IPS-18a (cell line): ENCODE data around the gene POU3F2.

ENCODE experiments used
- H3K27ac ChIP-seq: one replicate; pipeline ENCODE4 v1.5.1; 2013; ENCODE audit warnings: low read length
- H3K27me3 ChIP-seq: one replicate; pipeline ENCODE4 v1.6.1; 2013; ENCODE audit warnings: mild to moderate bottlenecking, low read length; ENCODE audit not compliant: control insufficient read depth, insufficient read depth
- H3K36me3 ChIP-seq: one replicate; pipeline ENCODE4 v1.6.1; 2013; ENCODE audit warnings: low read depth, low read length; ENCODE audit not compliant: control insufficient read depth
- H3K4me1 ChIP-seq: one replicate; pipeline ENCODE4 v1.6.1; 2013; ENCODE audit warnings: low read depth, low read length; ENCODE audit not compliant: control insufficient read depth
- H3K4me3 ChIP-seq: one replicate; pipeline ENCODE4 v1.5.1; 2013; ENCODE audit warnings: low read length
- H3K9ac ChIP-seq: one replicate; pipeline ENCODE4 v1.6.1; 2013; ENCODE audit warnings: mild to moderate bottlenecking, low read length, moderate library complexity
- H3K9me3 ChIP-seq: one replicate; pipeline ENCODE4 v1.6.1; 2013; ENCODE audit warnings: low read depth, low read length; ENCODE audit not compliant: control insufficient read depth

Gene POU3F2

GRCh38 chr6:98832284-98833056 is 1.9 kb upstream of the POU3F2 start:
- Histone ChIP-seq H3K4me3 (peak overlapping the region; percentile 60), H3K4me1 (peaks cover 45% of the 10 kb centered on the region), H3K9me3 (no peaks in the 10 kb centered on the region), H3K36me3 (no peaks in the 10 kb centered on the region), H3K27me3 (peaks cover 91% of the 10 kb centered on the region), H3K9ac (peak overlapping the region; percentile 39), H3K27ac (no peak overlapping the region)

- Histone ChIP-seq H3K27me3 (peaks cover 91% of the 10 kb centered on the region), H3K9me3 (no peaks in the 10 kb centered on the region), H3K36me3 (no peaks in the 10 kb centered on the region), H3K4me3 (peak overlapping the region; percentile 60), H3K27ac (no peak overlapping the region), H3K4me1 (peaks cover 43% of the 10 kb centered on the region), H3K9ac (no peak overlapping the region)
Measured at GRCh38 chr6:98833057-98833306, 1.4 kb upstream of the POU3F2 start.

GRCh38 chr6:98833307-98834059 is 891 bp upstream of the POU3F2 start:
- Histone ChIP-seq H3K9ac (no peak overlapping the region), H3K36me3 (no peaks in the 10 kb centered on the region), H3K27me3 (peaks cover 91% of the 10 kb centered on the region), H3K9me3 (no peaks in the 10 kb centered on the region), H3K4me3 (peak overlapping the region; percentile 60), H3K4me1 (peaks cover 38% of the 10 kb centered on the region), H3K27ac (no peak overlapping the region)

- Histone ChIP-seq H3K36me3 (no peaks in the 10 kb centered on the region), H3K9ac (peak overlapping the region; percentile 25), H3K4me3 (peak overlapping the region; percentile 67), H3K4me1 (peaks cover 37% of the 10 kb centered on the region), H3K9me3 (no peaks in the 10 kb centered on the region), H3K27ac (no peak overlapping the region), H3K27me3 (peaks cover 91% of the 10 kb centered on the region)
Measured at GRCh38 chr6:98835149-98836024, 1.0 kb downstream of the POU3F2 start.

GRCh38 chr6:98836025-98836961 is 1.9 kb downstream of the POU3F2 start:
- H3K9me3 ChIP-seq: no peaks in the 10 kb centered on the region
- peak overlapping the region; percentile 25 for H3K9ac ChIP-seq
- H3K4me3 ChIP-seq: peak overlapping the region; percentile 67
- no peak overlapping the region for H3K27ac ChIP-seq
- H3K27me3 ChIP-seq: peaks cover 91% of the 10 kb centered on the region
- H3K4me1 ChIP-seq: peaks cover 29% of the 10 kb centered on the region
- H3K36me3 ChIP-seq: no peaks in the 10 kb centered on the region

GRCh38 chr6:98836962-98837944 is 2.9 kb downstream of the POU3F2 start:
- Histone ChIP-seq H3K27ac (no peak overlapping the region), H3K4me1 (peaks cover 34% of the 10 kb centered on the region), H3K36me3 (no peaks in the 10 kb centered on the region), H3K9ac (no peak overlapping the region), H3K9me3 (no peaks in the 10 kb centered on the region), H3K27me3 (peaks cover 91% of the 10 kb centered on the region), H3K4me3 (peak overlapping the region; percentile 67)

- Histone ChIP-seq H3K27ac (no peak overlapping the region), H3K27me3 (peaks cover 91% of the 10 kb centered on the region), H3K4me3 (peak overlapping the region; percentile 67), H3K4me1 (peaks cover 26% of the 10 kb centered on the region), H3K9me3 (no peaks in the 10 kb centered on the region), H3K36me3 (no peaks in the 10 kb centered on the region), H3K9ac (no peak overlapping the region)
Measured at GRCh38 chr6:98838032-98838431, 3.7 kb downstream of the POU3F2 start.

GRCh38 chr6:98838975-98839374 is 4.6 kb downstream of the POU3F2 start:
- no peaks in the 10 kb centered on the region for H3K36me3 ChIP-seq
- no peak overlapping the region for H3K4me3 ChIP-seq
- H3K4me1 ChIP-seq: peaks cover 23% of the 10 kb centered on the region
- no peak overlapping the region for H3K27ac ChIP-seq
- no peaks in the 10 kb centered on the region for H3K9me3 ChIP-seq
- no peak overlapping the region for H3K9ac ChIP-seq
- peaks cover 91% of the 10 kb centered on the region for H3K27me3 ChIP-seq

- H3K27ac ChIP-seq: no peak overlapping the region
- H3K4me3 ChIP-seq: peak overlapping the region; percentile 36
- no peaks in the 10 kb centered on the region for H3K9me3 ChIP-seq
- H3K36me3 ChIP-seq: no peaks in the 10 kb centered on the region
- H3K27me3 ChIP-seq: peaks cover 98% of the 10 kb centered on the region
- H3K4me1 ChIP-seq: peaks cover 32% of the 10 kb centered on the region
- no peak overlapping the region for H3K9ac ChIP-seq
Measured at GRCh38 chr6:98839781-98840361, 5.5 kb downstream of the POU3F2 start.

- H3K9ac ChIP-seq: no peak overlapping the region
- H3K9me3 ChIP-seq: no peaks in the 10 kb centered on the region
- peaks cover 32% of the 10 kb centered on the region for H3K4me1 ChIP-seq
- no peaks in the 10 kb centered on the region for H3K36me3 ChIP-seq
- H3K4me3 ChIP-seq: no peak overlapping the region
- H3K27me3 ChIP-seq: peaks cover 100% of the 10 kb centered on the region
- no peak overlapping the region for H3K27ac ChIP-seq
Measured at GRCh38 chr6:98840385-98840784, 6.0 kb downstream of the POU3F2 start.
